ENCODE measurements around the gene DOCK6.

The DOCK6 gene

GRCh38 chr19:11242025-11242424 is 20.3 kb downstream of the DOCK6 start:
- Histone ChIP-seq H3K9ac (ENCODE audit: low read depth, low read length) (no peak overlapping the region), H3K27ac (ENCODE audit: low read length) (no peak overlapping the region), H3K4me1 (ENCODE audit: insufficient read depth, low read length) (no peaks in the 10 kb centered on the region), H3K36me3 (ENCODE audit: insufficient read depth, low read depth, low read length) (peaks cover 14% of the 10 kb centered on the region), H3K4me3 (ENCODE audit: low read length) (no peak overlapping the region), H3K27me3 (ENCODE audit: insufficient read depth, low read length) (no peaks in the 10 kb centered on the region), H3K9me3 (ENCODE audit: insufficient read depth, low read depth, low read length) (no peaks in the 10 kb centered on the region)

- Histone ChIP-seq H3K27me3 (ENCODE audit: insufficient read depth, low read length) (no peaks in the 10 kb centered on the region), H3K4me3 (ENCODE audit: low read length) (no peak overlapping the region), H3K9me3 (ENCODE audit: insufficient read depth, low read depth, low read length) (no peaks in the 10 kb centered on the region), H3K27ac (ENCODE audit: low read length) (no peak overlapping the region), H3K4me1 (ENCODE audit: insufficient read depth, low read length) (no peaks in the 10 kb centered on the region), H3K9ac (ENCODE audit: low read depth, low read length) (no peak overlapping the region), H3K36me3 (ENCODE audit: insufficient read depth, low read depth, low read length) (peaks cover 18% of the 10 kb centered on the region)
Measured at GRCh38 chr19:11240008-11240444, 22.3 kb downstream of the DOCK6 start.

GRCh38 chr19:11239377-11240000 is 22.8 kb downstream of the DOCK6 start, which contains the start of gene ANGPTL8:
Gene ANGPTL8 (plus strand): TSS chr19:11239619. CDS start chr19:11239638, 19 bp downstream.
- H3K9ac ChIP-seq (ENCODE audit: low read depth, low read length): no peak within 1 kb of the TSS
- H3K27ac ChIP-seq (ENCODE audit: low read length): no peak within 1 kb of the TSS
- no peak within 1 kb of the TSS for H3K4me3 ChIP-seq (ENCODE audit: low read length)
- H3K27me3 ChIP-seq (ENCODE audit: insufficient read depth, low read length): no peaks in the 10 kb centered on the region
- no peaks in the 10 kb centered on the region for H3K9me3 ChIP-seq (ENCODE audit: insufficient read depth, low read depth, low read length)
- no peaks in the 10 kb centered on the region for H3K4me1 ChIP-seq (ENCODE audit: insufficient read depth, low read length)
- H3K36me3 ChIP-seq (ENCODE audit: insufficient read depth, low read depth, low read length): peaks cover 18% of the 10 kb centered on the region

- H3K9ac ChIP-seq (ENCODE audit: low read depth, low read length): no peak overlapping the region
- H3K4me3 ChIP-seq (ENCODE audit: low read length): no peak overlapping the region
- peaks cover 18% of the 10 kb centered on the region for H3K36me3 ChIP-seq (ENCODE audit: insufficient read depth, low read depth, low read length)
- H3K9me3 ChIP-seq (ENCODE audit: insufficient read depth, low read depth, low read length): no peaks in the 10 kb centered on the region
- no peaks in the 10 kb centered on the region for H3K4me1 ChIP-seq (ENCODE audit: insufficient read depth, low read length)
- no peaks in the 10 kb centered on the region for H3K27me3 ChIP-seq (ENCODE audit: insufficient read depth, low read length)
- H3K27ac ChIP-seq (ENCODE audit: low read length): no peak overlapping the region
Measured at GRCh38 chr19:11238781-11239376, 23.4 kb downstream of the DOCK6 start.

- Histone ChIP-seq H3K9ac (ENCODE audit: low read depth, low read length) (no peak overlapping the region), H3K4me3 (ENCODE audit: low read length) (no peak overlapping the region), H3K27ac (ENCODE audit: low read length) (no peak overlapping the region), H3K27me3 (ENCODE audit: insufficient read depth, low read length) (no peaks in the 10 kb centered on the region), H3K4me1 (ENCODE audit: insufficient read depth, low read length) (no peaks in the 10 kb centered on the region), H3K36me3 (ENCODE audit: insufficient read depth, low read depth, low read length) (peaks cover 21% of the 10 kb centered on the region), H3K9me3 (ENCODE audit: insufficient read depth, low read depth, low read length) (no peaks in the 10 kb centered on the region)
Measured at GRCh38 chr19:11238041-11238440, 24.3 kb downstream of the DOCK6 start.

GRCh38 chr19:11237321-11237720 is 25.0 kb downstream of the DOCK6 start:
- H3K9me3 ChIP-seq (ENCODE audit: insufficient read depth, low read depth, low read length): no peaks in the 10 kb centered on the region
- H3K36me3 ChIP-seq (ENCODE audit: insufficient read depth, low read depth, low read length): peaks cover 24% of the 10 kb centered on the region
- no peaks in the 10 kb centered on the region for H3K27me3 ChIP-seq (ENCODE audit: insufficient read depth, low read length)
- H3K4me1 ChIP-seq (ENCODE audit: insufficient read depth, low read length): no peaks in the 10 kb centered on the region
- H3K4me3 ChIP-seq (ENCODE audit: low read length): no peak overlapping the region
- H3K27ac ChIP-seq (ENCODE audit: low read length): no peak overlapping the region
- H3K9ac ChIP-seq (ENCODE audit: low read depth, low read length): no peak overlapping the region

GRCh38 chr19:11236324-11237301 is 25.7 kb downstream of the DOCK6 start:
- Histone ChIP-seq H3K4me1 (ENCODE audit: insufficient read depth, low read length) (no peaks in the 10 kb centered on the region), H3K9me3 (ENCODE audit: insufficient read depth, low read depth, low read length) (no peaks in the 10 kb centered on the region), H3K27me3 (ENCODE audit: insufficient read depth, low read length) (no peaks in the 10 kb centered on the region), H3K36me3 (ENCODE audit: insufficient read depth, low read depth, low read length) (peaks cover 21% of the 10 kb centered on the region), H3K9ac (ENCODE audit: low read depth, low read length) (no peak overlapping the region), H3K4me3 (ENCODE audit: low read length) (no peak overlapping the region), H3K27ac (ENCODE audit: low read length) (no peak overlapping the region)

- Histone ChIP-seq H3K9me3 (ENCODE audit: insufficient read depth, low read depth, low read length) (no peaks in the 10 kb centered on the region), H3K4me1 (ENCODE audit: insufficient read depth, low read length) (no peaks in the 10 kb centered on the region), H3K4me3 (ENCODE audit: low read length) (no peak overlapping the region), H3K9ac (ENCODE audit: low read depth, low read length) (no peak overlapping the region), H3K27me3 (ENCODE audit: insufficient read depth, low read length) (no peaks in the 10 kb centered on the region), H3K27ac (ENCODE audit: low read length) (no peak overlapping the region), H3K36me3 (ENCODE audit: insufficient read depth, low read depth, low read length) (peaks cover 21% of the 10 kb centered on the region)
Measured at GRCh38 chr19:11234486-11235075, 27.7 kb downstream of the DOCK6 start.

GRCh38 chr19:11233073-11233472 is 29.3 kb downstream of the DOCK6 start:
- Histone ChIP-seq H3K27ac (ENCODE audit: low read length) (no peak overlapping the region), H3K4me1 (ENCODE audit: insufficient read depth, low read length) (no peaks in the 10 kb centered on the region), H3K27me3 (ENCODE audit: insufficient read depth, low read length) (no peaks in the 10 kb centered on the region), H3K9me3 (ENCODE audit: insufficient read depth, low read depth, low read length) (no peaks in the 10 kb centered on the region), H3K4me3 (ENCODE audit: low read length) (no peak overlapping the region), H3K36me3 (ENCODE audit: insufficient read depth, low read depth, low read length) (peaks cover 17% of the 10 kb centered on the region), H3K9ac (ENCODE audit: low read depth, low read length) (no peak overlapping the region)

- no peak overlapping the region for H3K27ac ChIP-seq (ENCODE audit: low read length)
- no peaks in the 10 kb centered on the region for H3K9me3 ChIP-seq (ENCODE audit: insufficient read depth, low read depth, low read length)
- H3K9ac ChIP-seq (ENCODE audit: low read depth, low read length): no peak overlapping the region
- H3K27me3 ChIP-seq (ENCODE audit: insufficient read depth, low read length): no peaks in the 10 kb centered on the region
- H3K36me3 ChIP-seq (ENCODE audit: insufficient read depth, low read depth, low read length): peaks cover 17% of the 10 kb centered on the region
- H3K4me1 ChIP-seq (ENCODE audit: insufficient read depth, low read length): no peaks in the 10 kb centered on the region
- H3K4me3 ChIP-seq (ENCODE audit: low read length): no peak overlapping the region
Measured at GRCh38 chr19:11232555-11232954, 29.8 kb downstream of the DOCK6 start.

- no peaks in the 10 kb centered on the region for H3K4me1 ChIP-seq (ENCODE audit: insufficient read depth, low read length)
- no peaks in the 10 kb centered on the region for H3K9me3 ChIP-seq (ENCODE audit: insufficient read depth, low read depth, low read length)
- peaks cover 23% of the 10 kb centered on the region for H3K36me3 ChIP-seq (ENCODE audit: insufficient read depth, low read depth, low read length)
- H3K27ac ChIP-seq (ENCODE audit: low read length): no peak overlapping the region
- no peak overlapping the region for H3K9ac ChIP-seq (ENCODE audit: low read depth, low read length)
- no peak overlapping the region for H3K4me3 ChIP-seq (ENCODE audit: low read length)
- no peaks in the 10 kb centered on the region for H3K27me3 ChIP-seq (ENCODE audit: insufficient read depth, low read length)
Measured at GRCh38 chr19:11230621-11231386, 31.5 kb downstream of the DOCK6 start.
